Body of pancreas (tissue), 4 donors: ENCODE results near the gene SLC24A5.

Source experiments
- POLR2A ChIP-seq, 3 donors: fragments of 450-650 bp; IDR thresholded peaks; one replicate each; pipeline ENCODE4 v1.6.1; 2016; ENCODE audit warnings: antibody characterized with exemption in 3 of 3, mild to moderate bottlenecking in 2 of 3
- TF ChIP-seq, protein P1 (sequence below), 7 experiments: fragments of 450-650 bp in 4 of 7; fragments of 200-600 bp in 3 of 7; sonication (generic) in 3 of 7; IDR thresholded peaks; one replicate each; pipeline ENCODE4 v1.5.1; 2016 to 2019; ENCODE audit warnings: antibody characterized with exemption in 7 of 7

GRCh38 chr15:48109212-48109611 lies 11.6 kb upstream of the SLC24A5 start:
- TF ChIP-seq, protein P1, sequence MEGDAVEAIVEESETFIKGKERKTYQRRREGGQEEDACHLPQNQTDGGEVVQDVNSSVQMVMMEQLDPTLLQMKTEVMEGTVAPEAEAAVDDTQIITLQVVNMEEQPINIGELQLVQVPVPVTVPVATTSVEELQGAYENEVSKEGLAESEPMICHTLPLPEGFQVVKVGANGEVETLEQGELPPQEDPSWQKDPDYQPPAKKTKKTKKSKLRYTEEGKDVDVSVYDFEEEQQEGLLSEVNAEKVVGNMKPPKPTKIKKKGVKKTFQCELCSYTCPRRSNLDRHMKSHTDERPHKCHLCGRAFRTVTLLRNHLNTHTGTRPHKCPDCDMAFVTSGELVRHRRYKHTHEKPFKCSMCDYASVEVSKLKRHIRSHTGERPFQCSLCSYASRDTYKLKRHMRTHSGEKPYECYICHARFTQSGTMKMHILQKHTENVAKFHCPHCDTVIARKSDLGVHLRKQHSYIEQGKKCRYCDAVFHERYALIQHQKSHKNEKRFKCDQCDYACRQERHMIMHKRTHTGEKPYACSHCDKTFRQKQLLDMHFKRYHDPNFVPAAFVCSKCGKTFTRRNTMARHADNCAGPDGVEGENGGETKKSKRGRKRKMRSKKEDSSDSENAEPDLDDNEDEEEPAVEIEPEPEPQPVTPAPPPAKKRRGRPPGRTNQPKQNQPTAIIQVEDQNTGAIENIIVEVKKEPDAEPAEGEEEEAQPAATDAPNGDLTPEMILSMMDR (IDR thresholded peaks at IDR 0.05): no peak
- no peak for TF ChIP-seq POLR2A (IDR thresholded peaks at IDR 0.05)
